SK-N-MC (cell line): Measurements from ENCODE around the gene SMC3.
"Not testable (repeated sequence)": the region's sequence is repeated elsewhere in the genome, so short reads cannot be mapped to it uniquely, and the experiment has no call there.

Experiments used
- DNase-seq: peaks from one replicate; pipeline ENCODE4 v3.0.0-alpha.2; 2011; ENCODE audit warnings: low read depth, low spot score
- H3K27ac ChIP-seq: fragments of 200-600 bp; sonication (generic); 2 replicates; pipeline ENCODE4 v1.5.1; 2016; ENCODE audit warnings: mixed run types
- H3K36me3 ChIP-seq: fragments of 200-600 bp; sonication (generic); 2 replicates; pipeline ENCODE4 v1.6.1; 2017; ENCODE audit warnings: antibody characterized with exemption, low read length, mixed read lengths; ENCODE audit not compliant: insufficient read depth
- H3K4me3 ChIP-seq: fragments of 200-600 bp; sonication (generic); 2 replicates; pipeline ENCODE4 v1.5.1; 2016
- H3K9ac ChIP-seq: fragments of 200-600 bp; sonication (generic); 2 replicates; pipeline ENCODE4 v1.8.0; 2017; ENCODE audit warnings: mixed run types, mixed read lengths; ENCODE audit not compliant: insufficient read length
- H3K9me3 ChIP-seq: fragments of 200-600 bp; sonication (generic); 2 replicates; pipeline ENCODE4 v1.6.1; 2017; ENCODE audit warnings: low read depth, mild to moderate bottlenecking, antibody characterized with exemption, low read length, moderate library complexity, mixed read lengths
- EZH2 ChIP-seq: fragments of 200-600 bp; sonication (generic); IDR thresholded peaks from one replicate; pipeline ENCODE4 v1.6.1; 2017; ENCODE audit warnings: antibody characterized with exemption
- FOXP2 ChIP-seq: optimal IDR thresholded peaks from 2 replicates; pipeline ENCODE3; 2011; ENCODE audit warnings: mild to moderate bottlenecking, moderate library complexity; ENCODE audit not compliant: insufficient read depth; ENCODE audit errors: extremely low read length, control extremely low read depth
- POLR2AphosphoS5 ChIP-seq: IDR thresholded peaks from 2 replicates; pipeline ENCODE4 v1.6.1; 2012; ENCODE audit warnings: mild to moderate bottlenecking, low read depth, low read length, borderline replicate concordance

SMC3 gene

DNA sequence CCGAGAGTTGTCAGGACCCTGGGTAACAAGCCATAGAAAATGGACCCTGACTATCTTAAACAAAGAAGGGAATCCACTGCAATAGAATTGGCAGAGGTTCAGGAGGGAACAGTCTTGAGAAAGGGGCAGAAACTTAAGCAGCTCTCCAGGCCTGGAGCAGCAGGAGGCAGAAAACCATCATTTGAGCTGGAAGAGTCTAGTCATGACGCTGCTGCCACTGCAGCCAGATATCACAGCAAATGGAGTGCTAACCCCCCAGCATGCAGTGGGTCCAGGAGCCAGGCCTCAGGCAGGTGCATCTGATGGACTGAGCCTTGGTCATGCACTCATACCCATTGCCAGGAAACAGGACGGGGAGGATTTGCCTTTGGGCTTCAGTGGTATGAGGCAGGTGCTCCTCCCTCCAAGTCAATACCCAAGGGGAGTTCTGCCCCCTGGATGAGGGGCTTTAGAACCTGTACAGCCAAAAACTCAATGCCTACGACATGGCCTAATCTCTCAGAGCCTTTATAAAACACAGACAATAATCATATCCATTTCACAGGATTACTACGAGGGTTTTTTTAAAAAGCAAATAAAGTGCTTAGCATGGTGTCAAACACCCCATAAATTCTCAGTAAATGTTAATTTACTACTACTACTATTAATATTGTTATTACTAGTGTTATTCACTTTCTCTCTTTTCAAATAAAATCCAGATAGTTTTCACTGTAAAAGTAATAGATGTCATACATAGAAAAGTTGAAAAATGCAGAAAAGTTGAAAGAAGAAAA, 39.1 kb upstream of the SMC3 start:
- no peak for DNase-seq
- H3K9ac ChIP-seq = no peak overlapping the region
- H3K4me3 ChIP-seq = no peak overlapping the region
- no peaks in the 10 kb centered on the region for H3K9me3 ChIP-seq
- no peak overlapping the region; the same call in 1 of the 2 replicates for H3K27ac ChIP-seq
- H3K36me3 ChIP-seq = no peaks in the 10 kb centered on the region
- TF ChIP-seq FOXP2 = no peak
- no peak for TF ChIP-seq POLR2AphosphoS5
- TF ChIP-seq EZH2 = no peak

DNA sequence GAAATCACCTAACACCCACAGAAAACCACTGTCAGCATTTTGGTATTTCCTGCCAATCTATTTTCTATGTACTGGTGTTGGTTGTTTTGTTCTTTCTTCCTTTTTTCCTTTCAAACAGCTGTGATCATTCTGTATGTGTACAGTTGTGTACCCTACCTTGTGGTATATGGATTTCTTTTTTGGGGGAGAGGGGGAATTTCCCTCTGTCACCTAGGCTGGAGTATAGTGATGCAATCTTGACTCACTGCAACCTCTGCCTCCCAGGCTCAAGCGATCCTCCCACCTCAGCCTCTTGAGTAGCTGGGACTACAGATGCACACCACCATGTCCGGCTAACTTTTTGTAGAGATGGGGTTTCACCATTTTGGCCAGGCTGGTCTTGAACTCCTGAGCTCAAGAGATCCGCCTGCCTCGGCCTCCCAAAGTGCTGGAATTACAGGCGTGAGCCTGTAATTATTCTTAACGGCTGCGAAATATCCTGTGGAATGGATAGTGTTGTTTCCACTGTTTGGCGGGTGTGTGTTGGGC, 38.4 kb upstream of the SMC3 start:
- not testable (repeated sequence) for H3K9me3 ChIP-seq, DNase-seq, H3K4me3 ChIP-seq, H3K36me3 ChIP-seq, H3K27ac ChIP-seq, H3K9ac ChIP-seq

DNA sequence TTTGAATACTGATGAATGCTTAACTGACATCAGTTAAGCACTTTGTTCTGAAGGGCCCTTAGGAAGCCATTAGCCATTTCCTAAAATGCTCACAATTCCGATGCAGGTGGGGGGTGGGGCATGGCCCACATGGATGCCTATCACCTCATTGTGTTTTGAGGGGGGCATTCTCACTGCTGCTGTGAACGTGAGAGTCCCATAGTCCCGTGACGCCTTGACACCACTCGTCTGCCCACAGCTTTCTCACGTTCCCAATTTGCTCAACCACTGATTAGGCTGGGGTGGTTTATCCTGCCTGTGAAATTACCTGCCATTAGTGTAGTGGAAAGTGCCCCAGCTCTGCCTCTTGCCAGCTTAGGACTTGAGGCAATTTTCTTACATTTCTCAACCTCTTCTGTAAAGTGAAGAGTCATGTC, 37.9 kb upstream of the SMC3 start:
- H3K9me3 ChIP-seq = no peaks in the 10 kb centered on the region
- no peak overlapping the region for H3K9ac ChIP-seq
- no peaks in the 10 kb centered on the region for H3K36me3 ChIP-seq
- DNase-seq = no peak
- no peak overlapping the region for H3K27ac ChIP-seq
- no peak for TF ChIP-seq FOXP2
- TF ChIP-seq POLR2AphosphoS5 = no peak
- TF ChIP-seq EZH2 = no peak
- no peak overlapping the region for H3K4me3 ChIP-seq

DNA sequence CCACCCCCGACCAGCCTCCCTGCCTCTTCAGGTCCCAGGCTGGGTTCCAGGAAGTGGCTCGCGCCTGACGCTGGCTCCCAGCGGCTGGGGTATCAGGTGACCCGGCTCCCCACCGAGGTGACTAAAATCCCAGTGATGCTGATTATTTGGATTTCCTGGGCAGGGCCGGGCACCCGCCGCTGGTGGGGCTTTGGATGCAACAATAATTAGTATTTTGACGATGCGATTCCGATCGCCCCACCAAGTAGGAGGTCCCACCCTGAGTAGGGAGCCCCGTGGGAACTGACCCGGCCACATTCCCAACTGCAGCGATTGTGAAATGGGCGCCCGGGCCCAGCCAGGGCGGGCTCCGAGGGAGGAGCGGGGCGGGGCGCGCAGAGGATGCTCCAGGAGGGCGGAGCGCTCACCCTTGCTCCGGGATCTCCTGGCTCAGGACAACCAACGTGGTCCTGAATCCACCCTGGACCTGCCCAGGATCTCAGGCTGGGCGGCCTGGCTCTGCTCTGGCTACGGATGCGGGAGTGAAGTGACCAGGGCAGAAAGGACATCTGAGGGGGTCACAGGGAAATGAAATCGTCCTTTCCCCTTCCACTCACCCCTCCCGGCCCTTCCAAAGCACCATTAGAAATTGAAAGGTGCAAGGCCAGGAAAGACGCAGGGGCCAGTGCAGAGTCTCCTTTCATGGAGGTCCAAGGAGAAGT, 37.2 kb upstream of the SMC3 start:
- DNase-seq = no peak
- no peak overlapping the region for H3K27ac ChIP-seq
- TF ChIP-seq FOXP2 (no peak), POLR2AphosphoS5 (no peak), EZH2 (no peak)

DNA sequence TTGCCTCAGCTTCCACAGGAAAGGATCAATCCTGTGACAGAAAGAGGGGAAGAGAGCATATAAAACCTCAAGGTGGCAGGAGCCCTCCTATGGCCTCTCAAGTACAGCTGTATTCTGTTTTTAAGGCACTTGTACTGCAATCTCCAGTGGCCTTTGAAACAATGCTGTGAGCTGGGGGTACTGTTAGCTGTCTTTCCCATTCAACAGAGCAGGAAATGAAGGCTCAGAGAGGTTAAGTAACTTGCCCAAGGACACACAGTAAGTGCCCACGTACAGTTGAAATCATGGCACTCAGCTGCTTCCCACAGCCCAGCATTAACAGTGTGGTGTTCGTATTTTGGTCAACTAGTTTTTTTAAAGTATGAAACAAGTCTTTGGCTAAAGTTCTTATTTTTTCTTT, 35.8 kb upstream of the SMC3 start:
- Histone ChIP-seq H3K36me3 (no peaks in the 10 kb centered on the region), H3K9me3 (no peaks in the 10 kb centered on the region), H3K27ac (no peak overlapping the region), H3K9ac (no peak overlapping the region), H3K4me3 (no peak overlapping the region)
- no peak for DNase-seq
- TF ChIP-seq POLR2AphosphoS5 (no peak), EZH2 (no peak), FOXP2 (no peak)

More for the DNA sequence above, 37.2 kb upstream of the SMC3 start:
- H3K4me3 ChIP-seq = no peak overlapping the region
- H3K9ac ChIP-seq = no peak overlapping the region
- no peaks in the 10 kb centered on the region for H3K36me3 ChIP-seq
- H3K9me3 ChIP-seq = no peaks in the 10 kb centered on the region

DNA sequence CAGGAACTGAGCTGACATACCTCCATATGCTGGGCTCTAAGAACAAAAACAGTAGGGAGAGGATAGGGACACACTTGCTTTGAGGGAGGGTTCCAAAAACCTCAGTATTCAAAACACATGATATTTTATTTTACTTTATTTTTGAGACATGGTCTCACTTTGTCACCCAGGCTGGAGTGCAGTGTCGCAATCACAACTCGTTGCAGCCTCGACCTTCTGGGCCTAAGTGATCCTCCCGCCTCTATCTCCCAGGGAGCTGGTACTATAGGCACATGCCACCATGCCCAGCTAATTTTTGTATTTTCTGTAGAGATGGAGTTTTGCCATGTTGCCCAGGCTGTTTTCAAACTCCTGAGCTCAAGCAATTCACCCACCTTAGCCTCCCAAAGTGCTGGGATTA, 34.9 kb upstream of the SMC3 start:
- H3K9ac ChIP-seq, H3K4me3 ChIP-seq, H3K27ac ChIP-seq, DNase-seq, H3K9me3 ChIP-seq, H3K36me3 ChIP-seq: not testable (repeated sequence)

DNA sequence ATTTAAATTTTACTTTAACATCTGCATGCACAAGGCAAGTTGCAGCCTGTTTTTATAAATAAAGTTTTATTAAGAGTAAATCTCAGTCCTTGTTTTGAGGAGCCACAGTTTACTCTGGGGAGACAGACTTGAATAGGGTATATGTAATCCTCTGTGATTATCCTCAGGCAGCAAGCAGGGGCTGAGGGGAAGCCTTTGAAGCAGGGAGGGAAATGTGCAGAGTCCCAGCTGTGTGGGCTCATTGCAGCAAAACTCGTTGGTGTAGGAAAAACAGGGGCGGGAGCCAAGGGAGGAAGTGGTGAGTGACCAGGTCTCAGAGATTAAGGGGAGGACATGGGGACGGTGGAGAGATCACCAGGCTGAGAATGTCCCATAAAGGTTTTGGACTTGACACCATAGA, 34.3 kb upstream of the SMC3 start:
- Histone ChIP-seq H3K9ac (no peak overlapping the region), H3K4me3 (no peak overlapping the region), H3K36me3 (no peaks in the 10 kb centered on the region), H3K9me3 (no peaks in the 10 kb centered on the region), H3K27ac (peak overlapping the region; percentile 64)
- no peak for DNase-seq
- no peak for TF ChIP-seq EZH2
- no peak for TF ChIP-seq POLR2AphosphoS5
- TF ChIP-seq FOXP2 = no peak

DNA sequence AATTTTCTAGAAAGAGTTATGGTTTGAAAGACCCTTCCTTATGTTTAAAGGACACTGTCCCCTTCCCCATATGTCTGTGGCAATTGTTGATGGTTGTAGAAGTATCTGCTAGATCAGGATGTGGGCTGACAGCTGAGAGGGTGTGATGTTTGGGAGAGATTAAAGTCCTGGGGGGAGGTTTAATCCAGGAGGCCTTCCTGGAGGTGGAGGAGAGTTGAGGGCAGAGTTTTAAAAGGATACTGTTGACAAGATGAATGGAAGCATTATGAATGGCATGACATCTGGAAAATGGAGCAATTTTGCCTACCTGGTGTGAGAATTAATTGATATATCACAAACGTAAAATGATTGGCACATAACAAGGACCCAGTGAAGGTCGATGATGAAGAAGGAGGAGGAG, 32.9 kb upstream of the SMC3 start:
- Histone ChIP-seq H3K4me3 (no peak overlapping the region), H3K9me3 (no peaks in the 10 kb centered on the region), H3K27ac (no peak overlapping the region; the same call in 1 of the 2 replicates), H3K36me3 (no peaks in the 10 kb centered on the region), H3K9ac (no peak overlapping the region)
- no peak for DNase-seq
- TF ChIP-seq FOXP2 (no peak), EZH2 (no peak), POLR2AphosphoS5 (no peak)
